H54 (cell line): Measurements from ENCODE around the gene ACOXL.

Experiments used
- DNase-seq: peaks from one replicate; pipeline ENCODE4 v3.0.0; 2011; ENCODE audit warnings: low spot score, mixed read lengths; ENCODE audit not compliant: insufficient read length
- FAIRE-seq: peaks from 3 replicates; lab custom pipeline; 2011; peaks lifted over from hg19 to GRCh38; lab: Jason Lieb, UNC
- POLR2A ChIP-seq: IDR thresholded peaks from 2 replicates; pipeline ENCODE4 v1.6.1; 2011; ENCODE audit warnings: low read depth, mild to moderate bottlenecking, low read length

Gene ACOXL

DNA sequence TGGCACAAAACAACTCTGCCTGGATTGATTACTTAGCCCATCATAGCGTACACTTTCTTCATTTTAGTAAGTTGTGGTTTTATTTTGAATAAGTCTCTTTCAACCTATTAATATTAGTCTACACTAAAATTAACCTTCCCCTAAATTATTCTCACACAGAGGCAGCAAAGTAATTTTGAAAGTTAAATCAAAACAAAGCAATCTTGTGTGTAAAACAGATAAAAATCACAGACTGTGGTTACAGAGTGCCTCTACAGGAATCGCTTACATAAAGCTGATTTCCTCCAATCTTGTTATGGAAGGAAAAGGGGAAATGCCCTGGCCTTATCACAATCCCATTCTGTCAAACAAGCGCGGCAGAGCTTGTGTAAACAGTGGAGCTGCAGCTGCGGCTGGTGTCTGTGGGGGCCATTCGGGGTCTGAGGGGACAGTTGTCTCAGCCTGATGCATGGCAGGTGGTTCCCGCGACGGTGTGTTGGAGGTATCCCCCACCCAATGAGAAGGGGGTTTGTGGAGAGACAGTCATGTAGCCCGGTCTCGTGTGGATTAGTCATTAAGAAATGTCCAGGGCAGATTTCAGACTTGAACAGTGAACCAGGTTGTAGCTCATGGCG lies 430.5 kb downstream of the ACOXL start:
- TF ChIP-seq POLR2A, result no peak
- DNase-seq (no peak), FAIRE-seq (no peak)

DNA sequence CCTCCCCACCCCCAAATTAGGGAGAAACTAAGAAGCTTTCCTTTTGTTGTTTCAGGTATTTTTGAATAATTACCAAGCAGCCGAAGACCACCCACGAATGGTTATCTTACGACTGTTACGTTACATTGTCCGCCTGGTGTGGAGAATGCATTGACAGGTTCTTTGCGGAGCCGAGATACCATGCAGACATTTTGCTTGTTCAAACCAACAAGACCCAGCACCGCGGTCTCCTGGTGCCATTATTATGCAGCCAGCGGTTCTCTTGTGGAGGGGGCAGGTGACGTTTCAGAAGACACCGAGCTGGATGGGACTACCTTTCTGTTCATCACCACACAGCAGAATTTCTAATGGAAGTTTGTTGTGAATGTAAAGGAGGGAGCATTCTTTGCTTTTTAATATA lies 431.7 kb downstream of the ACOXL start:
- FAIRE-seq (no peak), DNase-seq (no peak)
- no peak for TF ChIP-seq POLR2A

DNA sequence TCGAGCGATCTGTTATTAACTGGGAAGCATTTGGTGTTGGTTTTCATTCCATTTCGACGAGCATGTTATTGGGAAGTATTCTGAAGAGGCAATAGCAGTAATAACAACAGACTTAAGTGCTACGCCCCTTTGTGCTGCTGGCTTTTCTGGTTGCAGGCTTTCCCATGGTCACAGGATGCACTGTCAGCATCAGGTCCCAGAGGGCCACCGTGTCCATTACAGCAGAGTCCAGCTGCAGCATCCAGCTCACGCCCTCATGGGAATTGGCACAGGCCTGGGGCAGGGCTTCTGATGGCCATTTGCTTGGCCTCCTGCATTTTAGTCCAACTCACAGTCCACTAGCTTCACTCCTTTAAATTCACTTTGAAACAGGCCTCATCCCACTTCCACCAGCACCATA lies 432.7 kb downstream of the ACOXL start:
- no peak for DNase-seq
- no peak for TF ChIP-seq POLR2A
- FAIRE-seq, result no peak

DNA sequence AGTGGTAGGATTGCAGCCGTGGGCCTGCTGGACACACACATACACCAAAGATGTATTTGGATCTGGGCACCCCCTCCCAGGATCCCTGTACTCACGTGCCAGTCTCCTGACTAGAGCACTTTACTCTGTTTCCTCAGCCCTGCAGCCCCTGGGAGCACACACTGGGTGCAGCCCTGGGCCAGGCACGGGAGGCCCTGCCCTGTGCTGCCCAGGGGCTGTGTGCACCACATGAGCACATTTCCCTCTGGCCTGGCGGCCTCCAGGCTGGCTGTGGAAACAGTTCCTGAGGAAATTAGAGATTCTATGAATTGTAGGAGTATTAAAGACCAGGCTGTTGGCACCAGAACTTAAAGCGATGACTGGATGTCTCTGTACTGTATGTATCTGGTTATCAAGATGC lies 433.7 kb downstream of the ACOXL start:
- FAIRE-seq, result no peak
- no peak for TF ChIP-seq POLR2A
- no peak for DNase-seq

DNA sequence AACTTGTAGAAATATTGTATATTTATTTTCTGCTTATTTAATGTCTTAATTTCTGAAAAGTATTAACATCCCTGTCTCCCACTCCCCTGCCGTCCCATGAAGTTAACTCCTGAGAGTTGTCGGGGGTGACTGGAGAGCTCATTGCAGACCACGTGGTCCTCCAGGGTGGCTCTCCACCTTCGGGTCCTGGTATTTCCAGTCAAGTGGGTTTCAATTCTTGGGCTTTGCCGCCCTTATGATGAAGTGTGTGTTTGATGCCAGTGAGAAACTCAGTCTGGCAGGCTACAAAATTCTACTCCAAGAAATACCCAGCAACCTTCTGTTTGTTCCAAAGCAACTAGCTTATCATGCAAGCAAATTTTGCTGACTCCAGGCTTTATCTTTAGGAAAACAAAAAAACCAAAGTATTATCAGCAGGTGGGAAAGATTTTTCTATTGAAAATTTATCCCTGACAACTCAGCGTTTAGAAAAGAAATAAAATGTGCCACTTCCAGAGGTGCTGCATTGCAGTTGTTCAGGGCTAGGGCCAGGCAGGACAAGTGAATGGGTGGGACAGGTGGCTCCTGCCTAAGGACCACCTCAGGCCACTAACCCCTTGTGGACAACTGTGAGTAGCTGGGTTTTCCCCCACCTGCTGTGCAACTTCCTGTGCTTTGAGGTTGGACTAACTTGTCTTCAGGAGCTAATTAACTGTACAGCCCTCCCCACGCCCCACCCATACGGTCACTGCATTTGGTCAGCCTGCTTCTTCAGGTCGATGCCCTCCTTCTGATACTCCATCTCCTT lies 434.9 kb downstream of the ACOXL start:
- no peak for TF ChIP-seq POLR2A
- FAIRE-seq (no peak), DNase-seq (no peak)

DNA sequence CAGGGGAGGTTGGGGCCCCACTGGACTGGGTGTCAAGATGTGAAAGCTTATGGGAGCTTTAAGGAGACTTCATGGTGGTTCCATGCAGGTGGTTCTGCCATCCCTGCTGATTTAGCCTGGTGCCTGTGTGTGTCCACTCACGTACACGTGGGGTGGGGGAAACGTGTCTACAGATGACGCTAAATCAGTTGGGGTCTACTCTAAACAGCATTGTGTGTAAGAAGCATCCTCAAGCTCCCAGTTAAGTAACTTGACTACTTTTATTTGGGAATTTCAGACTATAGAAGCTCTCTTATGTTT lies 435.4 kb downstream of the ACOXL start:
- peak; percentile 55 for FAIRE-seq
- no peak for DNase-seq

More for the DNA sequence above, 435.4 kb downstream of the ACOXL start:
- no peak for TF ChIP-seq POLR2A
